WTC11 (cell line): ENCODE data around the gene ETV3.

Experiments
- ATF3 ChIP-seq: sonication (generic); formaldehyde crosslinking; conservative IDR thresholded peaks from 2 replicates; pipeline ENCODE4 v1.8.1; 2022; ENCODE audit warnings: mild to moderate bottlenecking, missing genetic modification reagents
- CTCF ChIP-seq: fragments of 200-600 bp; IDR thresholded peaks from 2 replicates; pipeline ENCODE4 v1.8.0; 2022; ENCODE audit warnings: antibody characterized with exemption
- HMGA2 ChIP-seq: fragments of 250-450 bp; sonication (Bioruptor Pico); IDR thresholded peaks from 2 replicates; pipeline ENCODE4 v1.4.0; 2021; ENCODE audit warnings: mild to moderate bottlenecking, moderate library complexity
- NR1H2 ChIP-seq: sonication (generic); formaldehyde crosslinking; IDR thresholded peaks from 2 replicates; pipeline ENCODE4 v1.9.0; 2021; ENCODE audit warnings: mild to moderate bottlenecking, moderate library complexity, missing genetic modification reagents
- NR2C2 ChIP-seq: sonication (generic); formaldehyde crosslinking; IDR thresholded peaks from 2 replicates; pipeline ENCODE4 v1.8.0; 2022; ENCODE audit warnings: mild to moderate bottlenecking, missing genetic modification reagents
- OVOL2 ChIP-seq: fragments of 250-450 bp; sonication (Bioruptor Pico); IDR thresholded peaks from 2 replicates; pipeline ENCODE4 v1.9.0; 2021; ENCODE audit warnings: mild to moderate bottlenecking, borderline replicate concordance
- ZNF232 ChIP-seq: sonication (generic); formaldehyde crosslinking; IDR thresholded peaks from 2 replicates; pipeline ENCODE4 v1.8.0; 2022; ENCODE audit warnings: mild to moderate bottlenecking, missing genetic modification reagents

GRCh38 chr1:157166590-157166989 is 28.4 kb upstream of the ETV3 start:
- TF ChIP-seq NR1H2 (no peak), ZNF232 (CRISPR knock-in tag) (no peak), OVOL2 (CRISPR knock-in tag) (no peak), CTCF (no peak), NR2C2 (CRISPR knock-in tag) (no peak), ATF3 (no peak), HMGA2 (CRISPR knock-in tag) (no peak)
